ENCODE measurements around the gene SLC25A21.

Gene SLC25A21

GRCh38 chr14:36855396-36855795 is 317.0 kb downstream of the SLC25A21 start:
- no peak for DNase-seq (ENCODE audit: low read depth)
- TF ChIP-seq, protein P1, sequence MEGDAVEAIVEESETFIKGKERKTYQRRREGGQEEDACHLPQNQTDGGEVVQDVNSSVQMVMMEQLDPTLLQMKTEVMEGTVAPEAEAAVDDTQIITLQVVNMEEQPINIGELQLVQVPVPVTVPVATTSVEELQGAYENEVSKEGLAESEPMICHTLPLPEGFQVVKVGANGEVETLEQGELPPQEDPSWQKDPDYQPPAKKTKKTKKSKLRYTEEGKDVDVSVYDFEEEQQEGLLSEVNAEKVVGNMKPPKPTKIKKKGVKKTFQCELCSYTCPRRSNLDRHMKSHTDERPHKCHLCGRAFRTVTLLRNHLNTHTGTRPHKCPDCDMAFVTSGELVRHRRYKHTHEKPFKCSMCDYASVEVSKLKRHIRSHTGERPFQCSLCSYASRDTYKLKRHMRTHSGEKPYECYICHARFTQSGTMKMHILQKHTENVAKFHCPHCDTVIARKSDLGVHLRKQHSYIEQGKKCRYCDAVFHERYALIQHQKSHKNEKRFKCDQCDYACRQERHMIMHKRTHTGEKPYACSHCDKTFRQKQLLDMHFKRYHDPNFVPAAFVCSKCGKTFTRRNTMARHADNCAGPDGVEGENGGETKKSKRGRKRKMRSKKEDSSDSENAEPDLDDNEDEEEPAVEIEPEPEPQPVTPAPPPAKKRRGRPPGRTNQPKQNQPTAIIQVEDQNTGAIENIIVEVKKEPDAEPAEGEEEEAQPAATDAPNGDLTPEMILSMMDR (IDR thresholded peaks at IDR 0.05; ENCODE audit: insufficient read depth, low read depth, low read length, missing control alignments) = no peak

GRCh38 chr14:36852981-36853691 is 319.3 kb downstream of the SLC25A21 start:
- DNase-seq (ENCODE audit: low read depth) = no peak

More at GRCh38 chr14:36855396-36855795, 317.0 kb downstream of the SLC25A21 start:
- H3K4me3 ChIP-seq (ENCODE audit: low read length) = no peak overlapping the region

GRCh38 chr14:36848213-36848612 is 324.2 kb downstream of the SLC25A21 start:
- H3K4me3 ChIP-seq (ENCODE audit: low read length) = no peak overlapping the region
- DNase-seq (ENCODE audit: low read depth) = no peak
- TF ChIP-seq, protein P1 (IDR thresholded peaks at IDR 0.05; ENCODE audit: insufficient read depth, low read depth, low read length, missing control alignments) = no peak

More at GRCh38 chr14:36852981-36853691, 319.3 kb downstream of the SLC25A21 start:
- TF ChIP-seq, protein P1 (IDR thresholded peaks at IDR 0.05; ENCODE audit: insufficient read depth, low read depth, low read length, missing control alignments) = no peak
- no peak overlapping the region for H3K4me3 ChIP-seq (ENCODE audit: low read length)

DNA sequence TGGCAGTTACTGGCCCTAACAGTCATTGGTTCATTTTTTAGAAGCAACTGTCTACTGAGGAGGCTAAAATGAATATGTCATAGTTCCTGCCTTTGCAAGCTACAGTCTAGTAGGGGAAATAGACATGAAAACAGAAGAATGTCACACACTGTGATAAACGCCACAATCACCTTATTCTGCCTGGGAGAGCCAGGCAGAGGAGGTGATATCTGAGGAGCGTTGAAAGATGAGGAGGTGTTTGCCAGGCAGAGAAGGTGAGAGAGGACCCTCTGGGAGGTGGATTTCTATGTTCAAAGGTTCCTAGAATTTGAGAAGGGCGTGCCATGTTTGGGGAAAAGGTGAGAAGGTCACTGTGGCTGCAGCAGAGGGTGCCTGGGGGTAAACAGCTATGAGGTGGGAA is 325.0 kb downstream of the SLC25A21 start:
- TF ChIP-seq, protein P1 (IDR thresholded peaks at IDR 0.05; ENCODE audit: insufficient read depth, low read depth, low read length, missing control alignments) = no peak
- no peak for DNase-seq (ENCODE audit: low read depth)
- H3K4me3 ChIP-seq (ENCODE audit: low read length) = no peak overlapping the region

- TF ChIP-seq, protein P1 (IDR thresholded peaks at IDR 0.05; ENCODE audit: insufficient read depth, low read depth, low read length, missing control alignments) = no peak
- no peak overlapping the region for H3K4me3 ChIP-seq (ENCODE audit: low read length)
- DNase-seq (ENCODE audit: low read depth) = no peak
These were observed 326.9 kb downstream of the SLC25A21 start for GRCh38 chr14:36845356-36846012.

GRCh38 chr14:36844443-36845195 is 327.8 kb downstream of the SLC25A21 start:
- TF ChIP-seq, protein P1 (IDR thresholded peaks at IDR 0.05; ENCODE audit: insufficient read depth, low read depth, low read length, missing control alignments) = no peak
- no peak for DNase-seq (ENCODE audit: low read depth)
- no peak overlapping the region for H3K4me3 ChIP-seq (ENCODE audit: low read length)

All from epithelial cell of esophagus (primary cell).